Vagina (tissue), 2 donors: Measurements from ENCODE around the gene SMTNL2. TPM values are rescaled to one million over a fixed set of nuclear protein-coding genes. Genes with fewer than 3 reads are reported as not detected.
"Not testable (repeated sequence)": the region's sequence is repeated elsewhere in the genome, so short reads cannot be mapped to it uniquely, and the experiment has no call there.

Experiments
- DNase-seq, 2 donors: peaks; one replicate each; pipeline ENCODE4 v3.0.0-alpha.2; 2017; ENCODE audit errors: extremely low spot score in 2 of 2
- H3K27ac ChIP-seq: fragments of 200-600 bp; sonication (generic); one replicate; pipeline ENCODE4 v1.5.1; 2019
- H3K27me3 ChIP-seq: fragments of 200-600 bp; sonication (generic); one replicate; pipeline ENCODE4 v1.5.1; 2019
- H3K36me3 ChIP-seq, 2 donors: fragments of 200-600 bp; sonication (generic); one replicate each; pipeline ENCODE4 v1.5.1; 2017 to 2019
- H3K4me1 ChIP-seq: fragments of 200-600 bp; sonication (generic); one replicate; pipeline ENCODE4 v1.5.1; 2019
- H3K4me3 ChIP-seq, 2 donors: fragments of 200-600 bp; sonication (generic); 1 replicate in 1 of 2; 2 replicates in 1 of 2; pipeline ENCODE4 v1.5.1; 2016 to 2019
- H3K9me3 ChIP-seq: fragments of 200-600 bp; sonication (generic); one replicate; pipeline ENCODE4 v1.5.1; 2019
- CTCF ChIP-seq, 3 experiments: fragments of 450-650 bp in 2 of 3; fragments of 200-600 bp in 1 of 3; sonication (generic) in 1 of 3; IDR thresholded peaks; one replicate each; pipeline ENCODE4 v1.5.1; 2017 to 2019; ENCODE audit warnings: antibody characterized with exemption in 3 of 3, mild to moderate bottlenecking in 2 of 3, moderate library complexity in 2 of 3
- POLR2A ChIP-seq, 2 donors: fragments of 450-650 bp; IDR thresholded peaks; one replicate each; pipeline ENCODE4 v1.6.1; 2017; ENCODE audit warnings: antibody characterized with exemption in 2 of 2, mild to moderate bottlenecking in 2 of 2, moderate library complexity in 2 of 2
- POLR2AphosphoS5 ChIP-seq, 2 donors: sonication (generic); formaldehyde crosslinking; IDR thresholded peaks; one replicate each; pipeline ENCODE4 v1.9.0; 2017; ENCODE audit warnings: antibody characterized with exemption in 2 of 2, mild to moderate bottlenecking in 2 of 2, low read depth in 1 of 2; ENCODE audit not compliant: insufficient read depth in 1 of 2
- intact Hi-C: fragments of 100-400 bp; cut with DNase I; formaldehyde crosslinking; loops from one replicate; pipeline ENCODE4 v1.15.1; 2023
- total RNA-seq: library from RNA; depleted of rRNA; stranded (reverse); fragments of >200 nt; gene quantifications from one replicate; pipeline ENCODE4 v1.2.3, GENCODE V29; 2016

SMTNL2 gene
- total RNA-seq, 1 donor from 2014 or later: 2.5 TPM

- DNase-seq: no peak
Observed at GRCh38 chr17:4642286-4642685, 58.0 kb downstream of the SMTNL2 start.

GRCh38 chr17:4643676-4644075 is 59.3 kb downstream of the SMTNL2 start:
- intact Hi-C loops: no loop called here
- Histone ChIP-seq H3K36me3 (no peaks in the 10 kb centered on the region), H3K4me3 (no peak overlapping the region), H3K4me1 (peaks cover 5% of the 10 kb centered on the region), H3K27ac (no peak overlapping the region), H3K9me3 (no peaks in the 10 kb centered on the region), H3K27me3 (no peaks in the 10 kb centered on the region)
- TF ChIP-seq POLR2A (IDR thresholded peaks at IDR 0.05): no peak
- no peak for TF ChIP-seq CTCF (IDR thresholded peaks at IDR 0.05)
- no peak for TF ChIP-seq POLR2AphosphoS5 (IDR thresholded peaks at IDR 0.05; ENCODE audit: insufficient read depth in 1 of 2, low read depth in 1 of 2)
- no peak for DNase-seq

More at GRCh38 chr17:4642286-4642685, 58.0 kb downstream of the SMTNL2 start:
- Histone ChIP-seq H3K4me3 (no peak overlapping the region), H3K9me3 (no peaks in the 10 kb centered on the region), H3K27me3 (no peaks in the 10 kb centered on the region), H3K36me3 (no peaks in the 10 kb centered on the region), H3K4me1 (peaks cover 5% of the 10 kb centered on the region), H3K27ac (no peak overlapping the region)
- no peak for TF ChIP-seq POLR2AphosphoS5 (IDR thresholded peaks at IDR 0.05; ENCODE audit: insufficient read depth in 1 of 2, low read depth in 1 of 2)
- no peak for TF ChIP-seq POLR2A (IDR thresholded peaks at IDR 0.05)
- TF ChIP-seq CTCF (IDR thresholded peaks at IDR 0.05): no peak
- intact Hi-C loops: no loop called here

GRCh38 chr17:4645642-4646041 is 61.3 kb downstream of the SMTNL2 start:
- Histone ChIP-seq H3K27ac (no peak overlapping the region), H3K4me1 (no peaks in the 10 kb centered on the region), H3K36me3 (no peaks in the 10 kb centered on the region), H3K27me3 (no peaks in the 10 kb centered on the region), H3K9me3 (no peaks in the 10 kb centered on the region), H3K4me3 (no peak overlapping the region)
- no peak for DNase-seq
- TF ChIP-seq POLR2A (IDR thresholded peaks at IDR 0.05) (no peak), POLR2AphosphoS5 (IDR thresholded peaks at IDR 0.05; ENCODE audit: insufficient read depth in 1 of 2, low read depth in 1 of 2) (no peak), CTCF (IDR thresholded peaks at IDR 0.05) (no peak)
- intact Hi-C loops: no loop called here

- no peaks in the 10 kb centered on the region for H3K4me1 ChIP-seq
- no peaks in the 10 kb centered on the region for H3K9me3 ChIP-seq
- TF ChIP-seq CTCF (IDR thresholded peaks at IDR 0.05) (no peak), POLR2AphosphoS5 (IDR thresholded peaks at IDR 0.05; ENCODE audit: insufficient read depth in 1 of 2, low read depth in 1 of 2) (no peak), POLR2A (IDR thresholded peaks at IDR 0.05) (no peak)
- intact Hi-C loops: no loop called here
- no peak overlapping the region for H3K27ac ChIP-seq
- DNase-seq: no peak
- no peak overlapping the region for H3K4me3 ChIP-seq
- H3K36me3 ChIP-seq: no peaks in the 10 kb centered on the region
- no peaks in the 10 kb centered on the region for H3K27me3 ChIP-seq
Observed at GRCh38 chr17:4648741-4649140, 64.4 kb downstream of the SMTNL2 start.

GRCh38 chr17:4652997-4653396 is 68.7 kb downstream of the SMTNL2 start:
- H3K27ac ChIP-seq: no peak overlapping the region
- no peak for TF ChIP-seq POLR2A (IDR thresholded peaks at IDR 0.05)
- no peak for TF ChIP-seq CTCF (IDR thresholded peaks at IDR 0.05)
- no peak for TF ChIP-seq POLR2AphosphoS5 (IDR thresholded peaks at IDR 0.05; ENCODE audit: insufficient read depth in 1 of 2, low read depth in 1 of 2)
- H3K4me3 ChIP-seq: no peak overlapping the region
- no peak for DNase-seq
- no peaks in the 10 kb centered on the region for H3K36me3 ChIP-seq
- H3K27me3 ChIP-seq: no peaks in the 10 kb centered on the region
- H3K9me3 ChIP-seq: no peaks in the 10 kb centered on the region
- intact Hi-C loops: no loop called here
- H3K4me1 ChIP-seq: no peaks in the 10 kb centered on the region

GRCh38 chr17:4655933-4656332 is 71.6 kb downstream of the SMTNL2 start:
- H3K36me3 ChIP-seq, intact Hi-C loops: not testable (repeated sequence)

More at GRCh38 chr17:4655933-4656332, 71.6 kb downstream of the SMTNL2 start:
- H3K27me3 ChIP-seq, H3K4me1 ChIP-seq, DNase-seq, H3K9me3 ChIP-seq, H3K4me3 ChIP-seq, H3K27ac ChIP-seq: not testable (repeated sequence)
